Measurements from ENCODE around the gene SHISA4. TPM values are rescaled to one million over a fixed set of nuclear protein-coding genes. Genes with fewer than 3 reads are reported as not detected.

The SHISA4 gene
- total and polyA plus RNA-seq, 2 of the 8 experiments (the other 6 are each of a cell fraction or from before 2014, with no cell fraction given): 7.8 to 28.9 TPM

- no peak for TF ChIP-seq USF2 (IDR thresholded peaks at IDR 0.05; ENCODE audit: low read length)
- TF ChIP-seq TBP (IDR thresholded peaks at IDR 0.05; ENCODE audit: low read depth, low read length): no peak
Measured at GRCh38 chr1:201925301-201925567, 36.5 kb downstream of the SHISA4 start (continued).

All from H1 (cell line).